ENCODE results near the gene DST. TPM values are rescaled to one million over a fixed set of nuclear protein-coding genes. Genes with fewer than 3 reads are reported as not detected.
"Not testable (repeated sequence)": the region's sequence is repeated elsewhere in the genome, so short reads cannot be mapped to it uniquely, and the experiment has no call there.

The DST gene
- total RNA-seq, 1 experiment from 2014 or later, result 132 TPM

GRCh38 chr6:56497240-56497639 lies 145.4 kb downstream of the DST start (continued):
- no peak for TF ChIP-seq FOXP4 (CRISPR knock-in tag; IDR thresholded peaks at IDR 0.05)
- TF ChIP-seq MYBL2 (CRISPR knock-in tag; IDR thresholded peaks at IDR 0.05), result no peak
- no peak for TF ChIP-seq RELA (CRISPR knock-in tag; IDR thresholded peaks at IDR 0.05; ENCODE audit: borderline replicate concordance)
- TF ChIP-seq USF2 (CRISPR knock-in tag; IDR thresholded peaks at IDR 0.05), result no peak
- no peak for TF ChIP-seq PREB (CRISPR knock-in tag; IDR thresholded peaks at IDR 0.05; ENCODE audit: borderline replicate concordance)
- TF ChIP-seq RORB (CRISPR knock-in tag; IDR thresholded peaks at IDR 0.05), result no peak
- TF ChIP-seq ERG (CRISPR knock-in tag; IDR thresholded peaks at IDR 0.05), result no peak

GRCh38 chr6:56496650-56497049 lies 146.0 kb downstream of the DST start:
- H3K27me3 Mint-ChIP-seq (ENCODE audit: low read depth); ATAC-seq; POLR2A ChIA-PET; H3K9me3 Mint-ChIP-seq; H3K4me1 Mint-ChIP-seq; H3K27ac Mint-ChIP-seq; DNase-seq (ENCODE audit: low spot score); CTCF ChIA-PET; H3K4me3 Mint-ChIP-seq: not testable (repeated sequence)
- H3K36me3 Mint-ChIP-seq, result peaks cover 51% of the 10 kb centered on the region

- H3K9me3 Mint-ChIP-seq, result no peaks in the 10 kb centered on the region
- no peak overlapping the region for H3K27ac Mint-ChIP-seq
- no peak for DNase-seq (ENCODE audit: low spot score)
- no peak overlapping the region for H3K4me3 Mint-ChIP-seq
- no peak for ATAC-seq
- CTCF ChIA-PET, result interaction anchor here (1.0 kb wide), 1 partner anchor 100 kb away, joined by 3 read pairs; no protein-coding TSS in a partner anchor
- no peaks in the 10 kb centered on the region for H3K4me1 Mint-ChIP-seq
- POLR2A ChIA-PET, result interaction anchor here (0.6 kb wide), 1 partner anchor 164 kb away, joined by 4 read pairs; no protein-coding TSS in a partner anchor
- H3K27me3 Mint-ChIP-seq (ENCODE audit: low read depth), result no peaks in the 10 kb centered on the region
- H3K36me3 Mint-ChIP-seq, result peaks cover 48% of the 10 kb centered on the region
- TF ChIP-seq JUN (CRISPR knock-in tag; IDR thresholded peaks at IDR 0.05), result no peak
- TF ChIP-seq KAT7 (CRISPR knock-in tag; IDR thresholded peaks at IDR 0.05; ENCODE audit: borderline replicate concordance), result no peak
- no peak for TF ChIP-seq ATF2 (CRISPR knock-in tag; IDR thresholded peaks at IDR 0.05; ENCODE audit: borderline replicate concordance, low read depth)
- no peak for TF ChIP-seq HMGA2 (CRISPR knock-in tag; IDR thresholded peaks at IDR 0.05)
- TF ChIP-seq ELF4 (CRISPR knock-in tag; IDR thresholded peaks at IDR 0.05; ENCODE audit: low read depth), result no peak
- no peak for TF ChIP-seq PRRX2 (CRISPR knock-in tag; IDR thresholded peaks at IDR 0.05)
- no peak for TF ChIP-seq E2F4 (CRISPR knock-in tag; IDR thresholded peaks at IDR 0.05; ENCODE audit: borderline replicate concordance, low read depth)
- no peak for TF ChIP-seq ZNF396 (CRISPR knock-in tag; IDR thresholded peaks at IDR 0.05; ENCODE audit: borderline replicate concordance)
- TF ChIP-seq E2F1 (CRISPR knock-in tag; IDR thresholded peaks at IDR 0.05), result no peak
- TF ChIP-seq CTCF (IDR thresholded peaks at IDR 0.05), result no peak
- TF ChIP-seq RELA (CRISPR knock-in tag; IDR thresholded peaks at IDR 0.05; ENCODE audit: borderline replicate concordance), result no peak
- TF ChIP-seq PREB (CRISPR knock-in tag; IDR thresholded peaks at IDR 0.05; ENCODE audit: borderline replicate concordance), result no peak
Observed at GRCh38 chr6:56495654-56496053, 147.0 kb downstream of the DST start.

All from WTC11 (cell line).